Endodermal cell (in vitro differentiated cells): ENCODE results near the gene ITGA2. TPM values are rescaled to one million over a fixed set of nuclear protein-coding genes. Genes with fewer than 3 reads are reported as not detected.

ENCODE experiments used
- DNase-seq: peaks from one replicate; pipeline ENCODE4 v3.0.0-alpha.2; 2017
- H3K27ac ChIP-seq: 2 replicates; pipeline ENCODE4 v1.5.1; 2013; ENCODE audit warnings: mild to moderate bottlenecking, low read depth, low read length, moderate library complexity
- H3K27me3 ChIP-seq: 2 replicates; pipeline ENCODE4 v1.6.1; 2013; ENCODE audit warnings: mild to moderate bottlenecking, low read length, moderate library complexity; ENCODE audit not compliant: insufficient read depth, control insufficient read depth, poor library complexity, severe bottlenecking
- H3K36me3 ChIP-seq: 2 replicates; pipeline ENCODE4 v1.7.0; 2013; ENCODE audit warnings: mild to moderate bottlenecking, low read length, moderate library complexity; ENCODE audit not compliant: control insufficient read depth, insufficient read depth
- H3K4me1 ChIP-seq: one replicate; pipeline ENCODE4 v1.7.0; 2013; ENCODE audit warnings: low read length; ENCODE audit not compliant: control insufficient read depth, insufficient read depth
- H3K4me3 ChIP-seq: 2 replicates; pipeline ENCODE4 v1.5.1; 2013; ENCODE audit warnings: mild to moderate bottlenecking, low read length, moderate library complexity
- H3K9ac ChIP-seq: 2 replicates; pipeline ENCODE4 v1.6.1; 2013; ENCODE audit warnings: mild to moderate bottlenecking, low read length, moderate library complexity; ENCODE audit not compliant: poor library complexity, severe bottlenecking; ENCODE audit errors: extremely low read depth
- H3K9me3 ChIP-seq: 2 replicates; pipeline ENCODE4 v1.6.1; 2013; ENCODE audit warnings: mild to moderate bottlenecking, low read length, moderate library complexity; ENCODE audit not compliant: control insufficient read depth
- H3K27ac Mint-ChIP-seq: 2 replicates; pipeline ENCODE4 v1.8.0; 2020; ENCODE audit warnings: mixed read lengths
- H3K27me3 Mint-ChIP-seq: 2 replicates; pipeline ENCODE4 v1.8.0; 2021; ENCODE audit warnings: mild to moderate bottlenecking, mixed read lengths; ENCODE audit not compliant: insufficient read depth
- H3K36me3 Mint-ChIP-seq: 2 replicates; pipeline ENCODE4 v1.8.0; 2020; ENCODE audit warnings: low read depth, mixed read lengths
- H3K4me1 Mint-ChIP-seq: 2 replicates; pipeline ENCODE4 v1.8.0; 2020; ENCODE audit warnings: mixed read lengths
- H3K4me3 Mint-ChIP-seq: 2 replicates; pipeline ENCODE4 v1.8.0; 2020; ENCODE audit warnings: mild to moderate bottlenecking, moderate library complexity, mixed read lengths
- H3K9me3 Mint-ChIP-seq: 2 replicates; pipeline ENCODE4 v1.8.0; 2020; ENCODE audit warnings: mild to moderate bottlenecking, mixed read lengths
- CTCF ChIP-seq: fragments of 200-600 bp; sonication (generic); conservative IDR thresholded peaks from 2 replicates; pipeline ENCODE4 v1.5.0; 2021; ENCODE audit warnings: antibody characterized with exemption, mild to moderate bottlenecking
- WGBS, 2 experiments: methylation state at CpG; one replicate each; pipeline versions ENCODE4 v1.1.5 to v1.1.7; 2013; ENCODE audit warnings: missing lambda C conversion rate in 2 of 2, mixed read lengths in 1 of 2; ENCODE audit not compliant: insufficient coverage in 1 of 2, insufficient read length in 1 of 2; 5-methylcytosine and 5-hydroxymethylcytosine counted together
- total RNA-seq, 2 donors: library from RNA; stranded (reverse); fragmentation: NEBNext Ultra II Directional in 1 of 2; extraction: Animal tissue kit (Norgen Biotek cat#: 25700) in 1 of 2; gene quantifications; 2 replicates in 1 of 2; 3 replicates in 1 of 2; pipeline ENCODE4 v1.2.1, GENCODE V29; 2021

The ITGA2 gene
- total RNA-seq, 2 donors from 2014 or later, result 1.3 to 4.0 TPM

GRCh38 chr5:53017383-53017782 is 28.2 kb downstream of the ITGA2 start:
- TF ChIP-seq CTCF, result no peak
- Histone ChIP-seq H3K9ac (no peak overlapping the region), H3K4me3 (no peak overlapping the region), H3K27me3 (no peaks in the 10 kb centered on the region), H3K27ac (no peak overlapping the region), H3K9me3 (no peaks in the 10 kb centered on the region), H3K4me1 (no peaks in the 10 kb centered on the region), H3K36me3 (no peaks in the 10 kb centered on the region)
- 91 to 100% methylated on average over 2 to 5 of the region's 5 CpGs for WGBS, 2 experiments
- Mint-ChIP-seq H3K9me3 (no peaks in the 10 kb centered on the region), H3K36me3 (no peaks in the 10 kb centered on the region), H3K4me3 (no peak overlapping the region), H3K4me1 (no peaks in the 10 kb centered on the region), H3K27me3 (no peaks in the 10 kb centered on the region), H3K27ac (no peak overlapping the region)
- DNase-seq, result no peak

GRCh38 chr5:53017794-53018391 is 28.7 kb downstream of the ITGA2 start:
- Mint-ChIP-seq H3K27ac (no peak overlapping the region), H3K27me3 (no peaks in the 10 kb centered on the region), H3K4me1 (no peaks in the 10 kb centered on the region), H3K4me3 (no peak overlapping the region), H3K9me3 (no peaks in the 10 kb centered on the region), H3K36me3 (no peaks in the 10 kb centered on the region)
- no peaks in the 10 kb centered on the region for H3K9me3 ChIP-seq
- H3K36me3 ChIP-seq, result no peaks in the 10 kb centered on the region
- no peak for DNase-seq
- WGBS, 2 experiments, result 95 to 98% methylated on average over 8 to 10 of the region's 10 CpGs
- H3K4me3 ChIP-seq, result no peak overlapping the region
- no peaks in the 10 kb centered on the region for H3K4me1 ChIP-seq
- H3K27me3 ChIP-seq, result no peaks in the 10 kb centered on the region
- no peak overlapping the region for H3K9ac ChIP-seq
- no peak for TF ChIP-seq CTCF
- H3K27ac ChIP-seq, result no peak overlapping the region

GRCh38 chr5:53019320-53019719 is 30.2 kb downstream of the ITGA2 start:
- no peaks in the 10 kb centered on the region for H3K36me3 ChIP-seq
- 91 to 95% methylated on average over 4 of the region's 4 CpGs for WGBS, 2 experiments
- H3K4me3 Mint-ChIP-seq, result no peak overlapping the region
- H3K9ac ChIP-seq, result no peak overlapping the region
- H3K27ac ChIP-seq, result no peak overlapping the region
- no peaks in the 10 kb centered on the region for H3K9me3 ChIP-seq
- no peaks in the 10 kb centered on the region for H3K9me3 Mint-ChIP-seq
- H3K4me3 ChIP-seq, result no peak overlapping the region
- no peaks in the 10 kb centered on the region for H3K4me1 Mint-ChIP-seq
- no peaks in the 10 kb centered on the region for H3K27me3 Mint-ChIP-seq
- no peak for DNase-seq
- no peak for TF ChIP-seq CTCF
- H3K27me3 ChIP-seq, result no peaks in the 10 kb centered on the region
- H3K4me1 ChIP-seq, result no peaks in the 10 kb centered on the region
- no peak overlapping the region for H3K27ac Mint-ChIP-seq
- no peaks in the 10 kb centered on the region for H3K36me3 Mint-ChIP-seq
